HFFc6 (cell line): ENCODE results near the gene PPP1R2. TPM values are rescaled to one million over a fixed set of nuclear protein-coding genes. Genes with fewer than 3 reads are reported as not detected.
"Not testable (repeated sequence)": the region's sequence is repeated elsewhere in the genome, so short reads cannot be mapped to it uniquely, and the experiment has no call there.

Experiments used
- DNase-seq: peaks from one replicate; pipeline ENCODE4 v3.0.0-alpha.2; 2018
- H3K27ac Mint-ChIP-seq: 2 replicates; pipeline ENCODE4 v1.8.0; 2020; ENCODE audit warnings: mild to moderate bottlenecking, mixed read lengths
- H3K27me3 Mint-ChIP-seq: 2 replicates; pipeline ENCODE4 v1.8.0; 2021; ENCODE audit warnings: mild to moderate bottlenecking, moderate library complexity, mixed read lengths; ENCODE audit not compliant: insufficient read depth
- H3K36me3 Mint-ChIP-seq: 2 replicates; pipeline ENCODE4 v1.8.0; 2021; ENCODE audit warnings: low read depth, mixed read lengths
- H3K4me1 Mint-ChIP-seq: 2 replicates; pipeline ENCODE4 v1.8.0; 2020; ENCODE audit warnings: low read depth, mixed read lengths
- H3K4me3 Mint-ChIP-seq: 2 replicates; pipeline ENCODE4 v1.8.0; 2020; ENCODE audit warnings: mild to moderate bottlenecking, moderate library complexity, mixed read lengths
- H3K9me3 Mint-ChIP-seq: 2 replicates; pipeline ENCODE4 v1.8.0; 2020; ENCODE audit warnings: mild to moderate bottlenecking, mixed read lengths
- long read RNA-seq: library from polyadenylated mRNA; unstranded; transcript quantifications from one replicate; pipeline ENCODE4 v2.0.0, GENCODE V29; 2019
- total RNA-seq, 6 experiments: library from RNA; stranded (reverse); fragmentation: NEBNext Ultra II Directional; extraction: Animal tissue kit (Norgen Biotek cat#: 25700); gene quantifications; 2 replicates in 1 of 6; 3 replicates in 5 of 6; pipeline ENCODE4 v1.2.3, GENCODE V29; 2021
- TF ChIP-seq, protein P1 (sequence below): fragments of 200-600 bp; sonication (generic); IDR thresholded peaks from 2 replicates; pipeline ENCODE4 v1.5.0; 2021; ENCODE audit warnings: antibody characterized with exemption, mild to moderate bottlenecking

Gene PPP1R2
- 10 to 100 TPM; 39.7 to 44.0 (median 42.0) TPM for total RNA-seq
- long read RNA-seq, transcript PPP1R2-206 (6 exons, 3,450 nt): major isoform, 68 of 88 reads
- long read RNA-seq, partial matches to known transcripts: 8 of 88 reads
- long read RNA-seq, other reads (novel, unspliced or antisense): 11 of 88 reads

- no peaks in the 10 kb centered on the region for H3K36me3 Mint-ChIP-seq
- peak; percentile 78 for DNase-seq
- TF ChIP-seq, protein P1, sequence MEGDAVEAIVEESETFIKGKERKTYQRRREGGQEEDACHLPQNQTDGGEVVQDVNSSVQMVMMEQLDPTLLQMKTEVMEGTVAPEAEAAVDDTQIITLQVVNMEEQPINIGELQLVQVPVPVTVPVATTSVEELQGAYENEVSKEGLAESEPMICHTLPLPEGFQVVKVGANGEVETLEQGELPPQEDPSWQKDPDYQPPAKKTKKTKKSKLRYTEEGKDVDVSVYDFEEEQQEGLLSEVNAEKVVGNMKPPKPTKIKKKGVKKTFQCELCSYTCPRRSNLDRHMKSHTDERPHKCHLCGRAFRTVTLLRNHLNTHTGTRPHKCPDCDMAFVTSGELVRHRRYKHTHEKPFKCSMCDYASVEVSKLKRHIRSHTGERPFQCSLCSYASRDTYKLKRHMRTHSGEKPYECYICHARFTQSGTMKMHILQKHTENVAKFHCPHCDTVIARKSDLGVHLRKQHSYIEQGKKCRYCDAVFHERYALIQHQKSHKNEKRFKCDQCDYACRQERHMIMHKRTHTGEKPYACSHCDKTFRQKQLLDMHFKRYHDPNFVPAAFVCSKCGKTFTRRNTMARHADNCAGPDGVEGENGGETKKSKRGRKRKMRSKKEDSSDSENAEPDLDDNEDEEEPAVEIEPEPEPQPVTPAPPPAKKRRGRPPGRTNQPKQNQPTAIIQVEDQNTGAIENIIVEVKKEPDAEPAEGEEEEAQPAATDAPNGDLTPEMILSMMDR: no peak
- H3K4me3 Mint-ChIP-seq: peak within 1 kb of the TSS; percentile 94
- peaks cover 4% of the 10 kb centered on the region for H3K27me3 Mint-ChIP-seq
- no peaks in the 10 kb centered on the region for H3K9me3 Mint-ChIP-seq
- H3K27ac Mint-ChIP-seq: peak within 1 kb of the TSS; percentile 84
- H3K4me1 Mint-ChIP-seq: peaks cover 48% of the 10 kb centered on the region
Observed at GRCh38 chr3:195542698-195543499, at the start of gene PPP1R2. Gene PPP1R2, minus strand, starts transcription at chr3:195543325. Its CDS starts 300 bp downstream, at chr3:195543025.

DNA sequence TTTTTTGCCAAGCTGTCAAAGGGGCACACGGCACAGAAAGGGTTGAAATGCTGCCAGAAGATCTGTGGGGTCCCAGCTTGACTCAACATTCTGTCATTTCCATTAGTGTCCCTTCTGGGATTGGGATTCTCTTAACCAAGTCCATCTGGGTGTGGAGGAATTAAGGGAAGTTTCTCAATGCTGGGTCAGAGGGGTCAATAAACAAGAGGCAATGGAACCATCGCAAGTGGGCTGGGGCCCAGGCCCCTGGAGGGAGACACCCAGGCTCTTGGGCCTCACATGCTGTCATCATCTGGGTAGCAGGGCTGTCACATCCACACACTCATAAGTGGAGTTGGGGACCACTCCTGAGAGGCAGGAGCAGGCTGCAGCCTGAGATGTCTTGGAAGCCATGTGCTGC, 48.7 kb upstream of the PPP1R2 start:
- TF ChIP-seq, protein P1: no peak

GRCh38 chr3:195591220-195591619, 48.1 kb upstream of the PPP1R2 start:
- no peaks in the 10 kb centered on the region for H3K9me3 Mint-ChIP-seq
- H3K4me3 Mint-ChIP-seq: no peak overlapping the region
- no peak for DNase-seq
- TF ChIP-seq, protein P1: no peak
- no peaks in the 10 kb centered on the region for H3K4me1 Mint-ChIP-seq
- H3K27me3 Mint-ChIP-seq: peaks cover 20% of the 10 kb centered on the region
- no peaks in the 10 kb centered on the region for H3K36me3 Mint-ChIP-seq
- H3K27ac Mint-ChIP-seq: no peak overlapping the region

More for the DNA sequence above, 48.7 kb upstream of the PPP1R2 start:
- Mint-ChIP-seq H3K4me3 (no peak overlapping the region), H3K27me3 (peaks cover 20% of the 10 kb centered on the region), H3K36me3 (no peaks in the 10 kb centered on the region), H3K9me3 (no peaks in the 10 kb centered on the region), H3K4me1 (no peaks in the 10 kb centered on the region), H3K27ac (no peak overlapping the region)
- DNase-seq: no peak

DNA sequence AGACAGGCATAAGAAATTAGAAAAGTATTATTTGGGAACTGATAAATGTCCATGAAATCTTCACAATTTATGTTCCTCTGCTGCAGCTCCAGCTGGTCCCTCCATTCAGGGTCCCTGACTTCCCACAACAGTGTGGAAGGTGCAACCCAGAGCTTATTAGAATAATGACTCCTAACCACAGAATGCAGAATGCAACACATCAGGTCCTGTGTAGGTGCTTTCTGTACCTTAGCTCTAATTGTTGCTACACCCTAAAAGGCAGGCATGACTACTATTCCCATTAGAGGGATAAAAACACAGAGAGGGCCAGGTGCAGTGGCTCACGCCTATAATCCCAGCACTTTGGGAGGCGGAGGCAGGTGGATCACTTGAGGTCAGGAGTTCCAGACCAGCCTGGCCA, 47.3 kb upstream of the PPP1R2 start:
- H3K4me1 Mint-ChIP-seq, H3K27ac Mint-ChIP-seq, H3K4me3 Mint-ChIP-seq, DNase-seq, H3K9me3 Mint-ChIP-seq, H3K36me3 Mint-ChIP-seq: not testable (repeated sequence)
- H3K27me3 Mint-ChIP-seq: peaks cover 15% of the 10 kb centered on the region

DNA sequence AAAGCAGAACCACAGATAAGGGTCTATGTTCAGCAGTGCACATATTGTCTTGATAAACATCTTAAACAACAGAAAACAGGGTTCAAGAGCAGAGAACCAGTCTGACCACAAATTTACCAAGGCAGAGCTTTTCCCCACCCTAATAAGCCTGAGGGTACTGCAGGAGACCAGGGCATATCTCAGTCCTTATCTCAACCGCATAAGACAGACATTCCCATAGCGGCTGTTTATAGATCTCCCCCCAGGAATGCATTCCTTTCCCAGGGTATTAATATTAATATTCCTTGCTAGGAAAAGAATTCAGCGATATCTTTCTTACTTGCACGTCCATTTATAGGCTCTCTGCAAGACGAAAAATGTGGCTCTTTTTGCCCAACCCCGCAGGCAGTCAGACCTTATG, 46.7 kb upstream of the PPP1R2 start:
- not testable (repeated sequence) for H3K4me3 Mint-ChIP-seq, H3K4me1 Mint-ChIP-seq, H3K9me3 Mint-ChIP-seq, H3K27ac Mint-ChIP-seq, DNase-seq, H3K36me3 Mint-ChIP-seq
- peaks cover 20% of the 10 kb centered on the region for H3K27me3 Mint-ChIP-seq

GRCh38 chr3:195587824-195588223, 44.7 kb upstream of the PPP1R2 start:
- Mint-ChIP-seq H3K36me3 (no peaks in the 10 kb centered on the region), H3K27ac (no peak overlapping the region), H3K9me3 (no peaks in the 10 kb centered on the region), H3K27me3 (peaks cover 26% of the 10 kb centered on the region), H3K4me1 (peaks cover 13% of the 10 kb centered on the region), H3K4me3 (no peak overlapping the region)
- TF ChIP-seq, protein P1: no peak
- DNase-seq: no peak
